ENCODE data around the gene NADSYN1.

NADSYN1 gene

GRCh38 chr11:71498091-71498490, 45.1 kb downstream of the NADSYN1 start:
- Histone ChIP-seq H3K9ac (ENCODE audit: low read depth, low read length) (no peak overlapping the region), H3K27me3 (ENCODE audit: control insufficient read depth, insufficient read depth, low read length) (no peaks in the 10 kb centered on the region), H3K4me1 (ENCODE audit: control insufficient read depth, insufficient read depth, low read length) (no peaks in the 10 kb centered on the region), H3K27ac (ENCODE audit: low read depth, low read length) (no peak overlapping the region), H3K36me3 (ENCODE audit: control insufficient read depth, insufficient read depth, low read length) (peaks cover 28% of the 10 kb centered on the region), H3K9me3 (ENCODE audit: control insufficient read depth, insufficient read depth, low read length) (no peaks in the 10 kb centered on the region), H3K4me3 (ENCODE audit: low read depth, low read length) (no peak overlapping the region)

- no peak overlapping the region for H3K27ac ChIP-seq (ENCODE audit: low read depth, low read length)
- H3K4me1 ChIP-seq (ENCODE audit: control insufficient read depth, insufficient read depth, low read length), result no peaks in the 10 kb centered on the region
- peaks cover 26% of the 10 kb centered on the region for H3K36me3 ChIP-seq (ENCODE audit: control insufficient read depth, insufficient read depth, low read length)
- no peak overlapping the region for H3K4me3 ChIP-seq (ENCODE audit: low read depth, low read length)
- H3K9me3 ChIP-seq (ENCODE audit: control insufficient read depth, insufficient read depth, low read length), result no peaks in the 10 kb centered on the region
- H3K9ac ChIP-seq (ENCODE audit: low read depth, low read length), result no peak overlapping the region
- H3K27me3 ChIP-seq (ENCODE audit: control insufficient read depth, insufficient read depth, low read length), result no peaks in the 10 kb centered on the region
These were observed 46.1 kb downstream of the NADSYN1 start for GRCh38 chr11:71499125-71499524.

- Histone ChIP-seq H3K27me3 (ENCODE audit: control insufficient read depth, insufficient read depth, low read length) (no peaks in the 10 kb centered on the region), H3K4me3 (ENCODE audit: low read depth, low read length) (no peak overlapping the region), H3K27ac (ENCODE audit: low read depth, low read length) (no peak overlapping the region), H3K9me3 (ENCODE audit: control insufficient read depth, insufficient read depth, low read length) (no peaks in the 10 kb centered on the region), H3K9ac (ENCODE audit: low read depth, low read length) (no peak overlapping the region), H3K36me3 (ENCODE audit: control insufficient read depth, insufficient read depth, low read length) (peaks cover 23% of the 10 kb centered on the region), H3K4me1 (ENCODE audit: control insufficient read depth, insufficient read depth, low read length) (no peaks in the 10 kb centered on the region)
These were observed 46.5 kb downstream of the NADSYN1 start for GRCh38 chr11:71499546-71499945.

DNA sequence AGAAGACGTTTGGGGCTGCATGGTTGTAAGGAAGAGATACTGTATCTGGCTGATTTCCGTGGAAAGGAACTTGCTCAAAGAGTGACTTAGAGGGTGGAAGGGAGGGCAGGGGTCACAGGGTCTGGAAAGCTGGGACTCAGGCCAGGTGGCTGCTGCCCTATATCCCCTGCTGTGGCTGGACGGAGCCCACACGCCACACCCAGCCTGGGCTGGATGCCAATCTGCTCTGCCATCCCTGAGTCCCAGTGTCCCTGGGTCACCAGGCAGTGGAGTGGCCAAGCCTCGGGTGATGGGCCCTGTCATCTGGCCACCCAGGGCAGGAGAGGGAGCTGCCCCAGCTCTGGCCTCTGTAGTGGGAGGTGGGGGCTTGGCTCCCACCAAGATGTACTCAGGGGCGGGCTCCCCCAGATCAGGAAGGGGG, 47.6 kb downstream of the NADSYN1 start:
- peaks cover 23% of the 10 kb centered on the region for H3K36me3 ChIP-seq (ENCODE audit: control insufficient read depth, insufficient read depth, low read length)
- H3K9ac ChIP-seq (ENCODE audit: low read depth, low read length), result no peak overlapping the region
- no peaks in the 10 kb centered on the region for H3K9me3 ChIP-seq (ENCODE audit: control insufficient read depth, insufficient read depth, low read length)
- no peak overlapping the region for H3K27ac ChIP-seq (ENCODE audit: low read depth, low read length)
- no peaks in the 10 kb centered on the region for H3K4me1 ChIP-seq (ENCODE audit: control insufficient read depth, insufficient read depth, low read length)
- H3K27me3 ChIP-seq (ENCODE audit: control insufficient read depth, insufficient read depth, low read length), result no peaks in the 10 kb centered on the region
- H3K4me3 ChIP-seq (ENCODE audit: low read depth, low read length), result no peak overlapping the region

DNA sequence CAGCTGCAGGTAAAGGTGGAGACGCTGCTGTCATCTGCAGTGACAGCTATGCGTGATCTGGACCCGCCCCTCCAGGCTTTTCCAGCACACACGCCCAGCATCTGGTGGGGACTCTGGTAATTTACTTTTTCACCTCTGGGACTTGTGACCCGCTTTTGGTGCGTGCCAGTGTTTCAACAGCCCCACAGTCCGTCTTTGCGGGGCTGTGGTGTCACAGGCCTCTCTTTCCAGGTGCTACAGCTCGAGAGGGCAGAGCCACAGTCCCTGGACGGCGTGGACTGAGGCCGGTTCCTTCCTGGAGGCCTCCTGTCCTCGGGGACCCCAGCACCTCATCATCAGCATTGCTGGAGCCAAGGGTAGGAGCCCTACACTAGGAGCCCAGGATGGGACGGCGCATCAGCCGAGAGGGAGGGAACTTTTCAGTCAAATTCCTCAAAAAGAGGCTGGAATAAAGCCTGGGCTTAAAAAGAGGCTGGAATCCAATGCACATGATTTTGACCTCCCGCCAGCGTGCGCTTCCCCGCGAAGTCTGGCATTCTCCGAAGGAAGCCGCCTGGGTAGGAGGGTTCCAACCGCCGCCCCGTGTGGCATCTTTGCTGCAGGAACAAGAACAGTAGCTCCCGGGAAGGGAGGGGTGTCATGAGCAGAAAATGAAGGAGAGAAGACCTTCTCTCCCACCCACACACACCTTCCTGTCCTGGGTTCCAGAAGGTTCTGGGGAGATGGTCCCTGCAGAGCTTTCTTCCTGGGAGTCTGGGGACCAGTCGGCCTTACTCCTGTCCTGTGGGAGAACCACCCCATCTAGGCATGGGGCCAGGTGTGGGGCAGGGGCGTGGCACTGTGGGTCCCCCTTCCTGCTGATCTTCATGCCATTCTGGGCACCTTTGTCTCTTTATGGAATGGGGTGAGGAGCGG, 48.3 kb downstream of the NADSYN1 start:
- H3K9ac ChIP-seq (ENCODE audit: low read depth, low read length), result no peak overlapping the region
- no peaks in the 10 kb centered on the region for H3K4me1 ChIP-seq (ENCODE audit: control insufficient read depth, insufficient read depth, low read length)
- peaks cover 23% of the 10 kb centered on the region for H3K36me3 ChIP-seq (ENCODE audit: control insufficient read depth, insufficient read depth, low read length)
- no peaks in the 10 kb centered on the region for H3K27me3 ChIP-seq (ENCODE audit: control insufficient read depth, insufficient read depth, low read length)
- H3K9me3 ChIP-seq (ENCODE audit: control insufficient read depth, insufficient read depth, low read length), result no peaks in the 10 kb centered on the region
- H3K27ac ChIP-seq (ENCODE audit: low read depth, low read length), result no peak overlapping the region
- H3K4me3 ChIP-seq (ENCODE audit: low read depth, low read length), result no peak overlapping the region

DNA sequence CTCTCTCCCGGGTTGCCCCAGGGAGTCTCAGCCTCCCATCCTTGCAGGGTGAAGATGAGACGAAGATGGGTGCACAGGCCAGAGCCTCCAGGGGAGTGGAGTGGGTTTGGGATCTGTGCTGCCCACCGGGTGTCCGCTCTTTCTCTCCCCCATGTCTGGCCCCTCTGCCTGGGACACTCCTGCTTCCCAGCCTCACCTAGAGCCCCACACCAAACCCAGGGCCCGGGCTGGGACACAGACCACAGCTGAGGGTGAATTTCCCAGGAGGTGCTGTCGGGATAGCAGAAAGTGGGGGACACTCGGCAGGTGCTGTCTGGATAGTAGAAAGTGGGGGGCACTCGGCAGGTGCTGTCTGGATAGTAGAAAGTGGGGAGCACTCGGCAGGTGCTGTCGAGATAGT, 49.0 kb downstream of the NADSYN1 start:
- H3K9me3 ChIP-seq (ENCODE audit: control insufficient read depth, insufficient read depth, low read length), result no peaks in the 10 kb centered on the region
- peaks cover 23% of the 10 kb centered on the region for H3K36me3 ChIP-seq (ENCODE audit: control insufficient read depth, insufficient read depth, low read length)
- no peak overlapping the region for H3K27ac ChIP-seq (ENCODE audit: low read depth, low read length)
- H3K4me1 ChIP-seq (ENCODE audit: control insufficient read depth, insufficient read depth, low read length), result no peaks in the 10 kb centered on the region
- no peaks in the 10 kb centered on the region for H3K27me3 ChIP-seq (ENCODE audit: control insufficient read depth, insufficient read depth, low read length)
- no peak overlapping the region for H3K4me3 ChIP-seq (ENCODE audit: low read depth, low read length)
- no peak overlapping the region for H3K9ac ChIP-seq (ENCODE audit: low read depth, low read length)

GRCh38 chr11:71502871-71503435, 50.0 kb downstream of the NADSYN1 start:
- H3K36me3 ChIP-seq (ENCODE audit: control insufficient read depth, insufficient read depth, low read length), result peaks cover 16% of the 10 kb centered on the region
- H3K27me3 ChIP-seq (ENCODE audit: control insufficient read depth, insufficient read depth, low read length), result no peaks in the 10 kb centered on the region
- H3K9ac ChIP-seq (ENCODE audit: low read depth, low read length), result no peak overlapping the region
- H3K9me3 ChIP-seq (ENCODE audit: control insufficient read depth, insufficient read depth, low read length), result 0 out of 2 replicates have a peak, but pooled peaks cover 3% of the 10 kb centered on the region
- no peak overlapping the region for H3K27ac ChIP-seq (ENCODE audit: low read depth, low read length)
- H3K4me3 ChIP-seq (ENCODE audit: low read depth, low read length), result no peak overlapping the region
- no peaks in the 10 kb centered on the region for H3K4me1 ChIP-seq (ENCODE audit: control insufficient read depth, insufficient read depth, low read length)

- H3K4me1 ChIP-seq (ENCODE audit: control insufficient read depth, insufficient read depth, low read length), result no peaks in the 10 kb centered on the region
- H3K27ac ChIP-seq (ENCODE audit: low read depth, low read length), result peak overlapping the region; percentile 61
- H3K4me3 ChIP-seq (ENCODE audit: low read depth, low read length), result no peak overlapping the region
- 0 out of 2 replicates have a peak, but pooled peaks cover 7% of the 10 kb centered on the region for H3K9me3 ChIP-seq (ENCODE audit: control insufficient read depth, insufficient read depth, low read length)
- no peaks in the 10 kb centered on the region for H3K27me3 ChIP-seq (ENCODE audit: control insufficient read depth, insufficient read depth, low read length)
- no peak overlapping the region for H3K9ac ChIP-seq (ENCODE audit: low read depth, low read length)
- 0 out of 2 replicates have a peak, but pooled peaks cover under 1% of the 10 kb centered on the region for H3K36me3 ChIP-seq (ENCODE audit: control insufficient read depth, insufficient read depth, low read length)
These were observed 51.5 kb downstream of the NADSYN1 start for GRCh38 chr11:71504531-71504930.

DNA sequence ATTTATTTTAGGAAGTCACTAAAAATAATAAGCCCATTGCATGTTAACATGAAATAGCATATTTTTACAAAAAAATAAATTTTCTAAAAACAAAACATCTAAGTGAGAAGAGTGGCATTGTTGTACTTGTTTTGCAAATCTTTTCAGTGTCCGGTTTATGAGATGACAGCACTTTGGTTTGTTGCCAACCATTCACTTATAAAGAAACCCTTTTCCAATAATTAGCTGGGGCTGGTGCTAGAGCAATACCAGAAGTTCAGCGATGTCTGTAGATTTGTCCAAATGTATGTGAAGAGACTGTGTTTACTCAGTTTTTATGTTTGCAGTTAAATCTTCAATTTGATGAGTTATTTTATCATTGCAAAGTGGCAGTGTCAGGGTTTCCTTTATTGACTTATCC, 52.0 kb downstream of the NADSYN1 start:
- Histone ChIP-seq H3K4me1 (ENCODE audit: control insufficient read depth, insufficient read depth, low read length) (no peaks in the 10 kb centered on the region), H3K27ac (ENCODE audit: low read depth, low read length) (peak overlapping the region; percentile 61), H3K9ac (ENCODE audit: low read depth, low read length) (no peak overlapping the region), H3K36me3 (ENCODE audit: control insufficient read depth, insufficient read depth, low read length) (no peaks in the 10 kb centered on the region), H3K9me3 (ENCODE audit: control insufficient read depth, insufficient read depth, low read length) (peaks cover 8% of the 10 kb centered on the region; the same call in 1 of the 2 replicates), H3K4me3 (ENCODE audit: low read depth, low read length) (no peak overlapping the region), H3K27me3 (ENCODE audit: control insufficient read depth, insufficient read depth, low read length) (no peaks in the 10 kb centered on the region)

GRCh38 chr11:71505781-71506180, 52.8 kb downstream of the NADSYN1 start:
- Histone ChIP-seq H3K27ac (ENCODE audit: low read depth, low read length) (peak overlapping the region; percentile 56), H3K36me3 (ENCODE audit: control insufficient read depth, insufficient read depth, low read length) (no peaks in the 10 kb centered on the region), H3K4me3 (ENCODE audit: low read depth, low read length) (no peak overlapping the region), H3K27me3 (ENCODE audit: control insufficient read depth, insufficient read depth, low read length) (no peaks in the 10 kb centered on the region), H3K9ac (ENCODE audit: low read depth, low read length) (no peak overlapping the region), H3K9me3 (ENCODE audit: control insufficient read depth, insufficient read depth, low read length) (peaks cover 16% of the 10 kb centered on the region), H3K4me1 (ENCODE audit: control insufficient read depth, insufficient read depth, low read length) (no peaks in the 10 kb centered on the region)

GRCh38 chr11:71507102-71507501, 54.1 kb downstream of the NADSYN1 start:
- H3K9me3 ChIP-seq (ENCODE audit: control insufficient read depth, insufficient read depth, low read length), result peaks cover 16% of the 10 kb centered on the region
- H3K4me3 ChIP-seq (ENCODE audit: low read depth, low read length), result no peak overlapping the region
- H3K27ac ChIP-seq (ENCODE audit: low read depth, low read length), result no peak overlapping the region
- no peaks in the 10 kb centered on the region for H3K36me3 ChIP-seq (ENCODE audit: control insufficient read depth, insufficient read depth, low read length)
- no peak overlapping the region for H3K9ac ChIP-seq (ENCODE audit: low read depth, low read length)
- H3K27me3 ChIP-seq (ENCODE audit: control insufficient read depth, insufficient read depth, low read length), result no peaks in the 10 kb centered on the region
- H3K4me1 ChIP-seq (ENCODE audit: control insufficient read depth, insufficient read depth, low read length), result no peaks in the 10 kb centered on the region

All from HUES48 (cell line).